Karpas-422 (cell line): Measurements from ENCODE around the gene MILR1. TPM values are rescaled to one million over a fixed set of nuclear protein-coding genes. Genes with fewer than 3 reads are reported as not detected.

ENCODE experiments used
- DNase-seq: peaks from one replicate; pipeline ENCODE4 v3.0.0-alpha.2; 2015
- H2AFZ ChIP-seq: fragments of 200-600 bp; sonication (generic); 2 replicates; pipeline ENCODE4 v1.6.1; 2014; ENCODE audit warnings: antibody characterized with exemption, low read length, mixed read lengths
- H3K27ac ChIP-seq: fragments of 200-600 bp; sonication (generic); 2 replicates; pipeline ENCODE4 v1.5.1; 2014; ENCODE audit warnings: mild to moderate bottlenecking, low read length, moderate library complexity
- H3K27me3 ChIP-seq: fragments of 200-600 bp; sonication (generic); 2 replicates; pipeline ENCODE4 v1.6.1; 2014; ENCODE audit warnings: low read length, mixed read lengths
- H3K36me3 ChIP-seq: fragments of 200-600 bp; sonication (generic); 2 replicates; pipeline ENCODE4 v1.6.1; 2014; ENCODE audit warnings: low read length, mixed read lengths; ENCODE audit not compliant: insufficient read depth
- H3K4me1 ChIP-seq: fragments of 200-600 bp; sonication (generic); 2 replicates; pipeline ENCODE4 v1.6.1; 2014; ENCODE audit warnings: mild to moderate bottlenecking, low read length, mixed read lengths
- H3K4me2 ChIP-seq: fragments of 200-600 bp; sonication (generic); 2 replicates; pipeline ENCODE4 v1.6.1; 2014; ENCODE audit warnings: low read length, low read depth, mild to moderate bottlenecking; ENCODE audit not compliant: poor library complexity, severe bottlenecking
- H3K4me3 ChIP-seq: fragments of 200-600 bp; sonication (generic); 2 replicates; pipeline ENCODE4 v1.5.1; 2014; ENCODE audit warnings: mild to moderate bottlenecking, antibody characterized with exemption, low read length, mixed read lengths
- H3K79me2 ChIP-seq: fragments of 200-600 bp; sonication (generic); 2 replicates; pipeline ENCODE4 v1.6.1; 2014; ENCODE audit warnings: mild to moderate bottlenecking, low read length, mixed read lengths
- H3K9ac ChIP-seq: fragments of 200-600 bp; sonication (generic); 2 replicates; pipeline ENCODE4 v1.6.0; 2014; ENCODE audit warnings: low read length
- H3K9me2 ChIP-seq: fragments of 200-600 bp; sonication (generic), shearing (Covaris generic); replicated peaks from 2 replicates; pipeline ENCODE4 v1.6.0; 2014; ENCODE audit warnings: mild to moderate bottlenecking, low read length, moderate library complexity; ENCODE audit not compliant: insufficient read depth
- H3K9me3 ChIP-seq: fragments of 300-700, 200-600 bp; sonication (generic); 2 replicates; pipeline ENCODE4 v1.6.1; 2014; ENCODE audit warnings: low read length, mixed read lengths
- H4K20me1 ChIP-seq: fragments of 200-600 bp; sonication (generic); 2 replicates; pipeline ENCODE4 v1.6.1; 2014; ENCODE audit warnings: mild to moderate bottlenecking, antibody characterized with exemption, low read length, low read depth; ENCODE audit not compliant: insufficient read depth
- small RNA-seq: library from RNA; depleted of rRNA; stranded (forward); fragments of <200 nt; gene quantifications from one replicate; pipeline ENCODE3, GENCODE V24; 2014
- total RNA-seq: library from RNA; depleted of rRNA; stranded (reverse); fragments of >200 nt; shearing (Covaris generic); gene quantifications from 2 replicates; pipeline ENCODE4 v1.2.3, GENCODE V29; 2014; ENCODE audit warnings: low replicate concordance; rRNA removed

The MILR1 gene
- total RNA-seq, 1 experiment from 2014 or later = 156 TPM

DNA sequence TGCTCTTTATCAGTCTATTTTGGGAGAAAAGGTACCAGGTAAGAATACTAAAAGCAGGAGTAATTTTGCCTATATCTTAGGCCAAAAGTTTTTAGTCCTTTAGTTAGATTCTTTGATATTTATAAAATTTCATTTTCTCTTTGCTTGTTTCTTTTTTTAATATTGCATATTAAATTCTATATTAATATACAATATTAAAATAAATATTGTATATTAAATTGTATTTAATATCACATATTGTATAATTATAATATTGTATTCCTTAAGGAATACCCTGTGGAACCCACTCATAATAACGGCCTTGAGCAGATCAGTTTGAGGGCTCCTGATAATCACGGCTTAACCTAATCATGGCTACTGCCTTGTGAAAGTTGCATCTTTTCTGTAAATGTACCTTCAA lies 59.8 kb downstream of the MILR1 start:
- H3K9me2 ChIP-seq = no peaks in the 10 kb centered on the region
- DNase-seq = no peak
- H3K27ac ChIP-seq = no peak overlapping the region
- H3K79me2 ChIP-seq = peaks cover 72% of the 10 kb centered on the region
- H2AFZ ChIP-seq = no peak overlapping the region
- peak overlapping the region; percentile 97; the same call in 1 of the 2 replicates for H3K4me3 ChIP-seq
- H3K4me2 ChIP-seq = peak overlapping the region; percentile 97
- no peaks in the 10 kb centered on the region for H3K9me3 ChIP-seq
- H3K36me3 ChIP-seq = peaks cover 48% of the 10 kb centered on the region
- H4K20me1 ChIP-seq = peaks cover 40% of the 10 kb centered on the region
- peaks cover 28% of the 10 kb centered on the region for H3K4me1 ChIP-seq
- no peak overlapping the region for H3K9ac ChIP-seq
- no peaks in the 10 kb centered on the region for H3K27me3 ChIP-seq

- H3K4me1 ChIP-seq = peaks cover 28% of the 10 kb centered on the region
- no peak overlapping the region for H3K4me2 ChIP-seq
- H3K27ac ChIP-seq = no peak overlapping the region
- H4K20me1 ChIP-seq = peaks cover 35% of the 10 kb centered on the region
- no peaks in the 10 kb centered on the region for H3K27me3 ChIP-seq
- H3K9ac ChIP-seq = no peak overlapping the region
- H3K9me2 ChIP-seq = no peaks in the 10 kb centered on the region
- H3K79me2 ChIP-seq = peaks cover 72% of the 10 kb centered on the region
- no peaks in the 10 kb centered on the region for H3K9me3 ChIP-seq
- no peak overlapping the region for H2AFZ ChIP-seq
- no peak for DNase-seq
- H3K36me3 ChIP-seq = peaks cover 47% of the 10 kb centered on the region
- no peak overlapping the region for H3K4me3 ChIP-seq
Measured at GRCh38 chr17:64509179-64509578, 60.3 kb downstream of the MILR1 start.

DNA sequence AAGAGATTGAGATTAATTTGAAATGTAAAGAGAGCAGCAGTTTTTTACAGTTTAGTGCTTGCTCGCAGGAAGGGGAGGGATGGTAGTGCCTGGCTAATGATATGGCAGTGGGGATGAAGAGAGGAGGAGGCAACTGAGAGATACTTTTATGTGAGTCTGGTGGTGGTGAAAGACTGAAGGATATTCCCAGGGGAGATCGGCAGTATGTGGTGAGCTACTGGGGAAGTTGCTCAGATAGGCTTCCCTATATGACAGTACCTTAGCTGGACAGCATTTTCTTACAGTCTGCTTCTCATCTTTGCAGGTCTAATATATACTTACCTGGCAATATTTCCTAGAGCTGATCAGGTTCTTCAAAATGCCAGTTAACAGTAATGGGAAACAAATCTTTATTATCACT lies 66.5 kb downstream of the MILR1 start:
- Histone ChIP-seq H3K4me3 (no peak overlapping the region), H3K4me2 (no peak overlapping the region), H3K4me1 (peaks cover 24% of the 10 kb centered on the region), H3K9me2 (no peaks in the 10 kb centered on the region), H3K9ac (no peak overlapping the region), H4K20me1 (no peaks in the 10 kb centered on the region), H3K79me2 (peaks cover 60% of the 10 kb centered on the region), H2AFZ (no peak overlapping the region), H3K27me3 (no peaks in the 10 kb centered on the region), H3K36me3 (peaks cover 69% of the 10 kb centered on the region; the same call in 1 of the 2 replicates), H3K27ac (no peak overlapping the region), H3K9me3 (no peaks in the 10 kb centered on the region)
- DNase-seq = peak; percentile 49

GRCh38 chr17:64515829-64516228 lies 66.9 kb downstream of the MILR1 start:
- no peak overlapping the region for H3K9ac ChIP-seq

More at GRCh38 chr17:64515829-64516228, 66.9 kb downstream of the MILR1 start:
- Histone ChIP-seq H2AFZ (no peak overlapping the region), H3K27ac (no peak overlapping the region), H3K9me3 (no peaks in the 10 kb centered on the region), H3K4me1 (peaks cover 24% of the 10 kb centered on the region), H3K9me2 (no peaks in the 10 kb centered on the region), H3K4me3 (no peak overlapping the region), H3K27me3 (no peaks in the 10 kb centered on the region), H3K79me2 (peaks cover 60% of the 10 kb centered on the region), H3K36me3 (peaks cover 69% of the 10 kb centered on the region; the same call in 1 of the 2 replicates), H3K4me2 (no peak overlapping the region), H4K20me1 (no peaks in the 10 kb centered on the region)
- DNase-seq = no peak

Small RNAs within 50 kb of the gene (small RNA-seq; reads per million reads assigned to genes)
- gene ATP5MFP4 (not detected), gene MIR1273E (not detected)

Other genes starting within 250 kb of the MILR1 start
- gene TEX2, start 185.9 kb upstream of the MILR1 start, total RNA-seq = 5.5 and 5.6 TPM in 2 replicates
- gene PECAM1, start 58.3 kb upstream of the MILR1 start, total RNA-seq = 1.9 and 7.9 TPM in 2 replicates
- 18.6 and 25.3 TPM in 2 replicates for gene POLG2, start 47.9 kb downstream of the MILR1 start, total RNA-seq
- 369 and 432 TPM in 2 replicates for gene DDX5, start 57.2 kb downstream of the MILR1 start, total RNA-seq
- 42.2 and 62.1 TPM in 2 replicates for gene CEP95, start 57.9 kb downstream of the MILR1 start, total RNA-seq
- 6.1 and 8.0 TPM in 2 replicates for gene SMURF2, start 213.2 kb downstream of the MILR1 start, total RNA-seq